ENCODE results near the gene CCNDBP1. TPM values are rescaled to one million over a fixed set of nuclear protein-coding genes. Genes with fewer than 3 reads are reported as not detected.

Gene CCNDBP1
- total RNA-seq, 1 donor from 2014 or later, result 44.9 TPM

DNA sequence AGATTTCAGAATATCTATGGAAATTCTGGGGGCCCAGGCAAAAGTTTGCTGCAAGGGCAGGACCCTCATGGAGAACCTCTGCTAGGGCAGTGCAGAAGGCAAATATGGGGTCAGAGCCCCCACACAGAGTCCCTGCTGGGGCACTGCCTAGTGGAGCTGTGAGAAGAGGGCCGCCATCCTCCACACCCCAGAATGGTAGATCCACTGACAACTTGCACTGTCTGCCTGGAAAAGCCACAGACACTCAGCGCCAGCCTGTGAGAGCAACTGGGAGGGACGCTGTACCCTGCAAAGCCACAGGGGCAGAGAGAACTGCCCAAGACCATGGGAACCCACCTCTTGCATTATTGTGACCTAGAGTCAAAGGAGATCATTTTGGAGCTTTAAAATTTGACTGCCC, 13.8 kb downstream of the CCNDBP1 start:
- Histone ChIP-seq H3K27ac (no peak overlapping the region), H3K36me3 (peaks cover 28 to 33% of the 10 kb centered on the region in 2 donors), H3K4me1 (no peaks in the 10 kb centered on the region), H3K4me3 (no peak overlapping the region), H3K9me3 (no peaks in the 10 kb centered on the region), H3K27me3 (no peaks in the 10 kb centered on the region)
- DNase-seq (ENCODE audit: low spot score in 2 of 2), result no peak
- TF ChIP-seq, protein P1, sequence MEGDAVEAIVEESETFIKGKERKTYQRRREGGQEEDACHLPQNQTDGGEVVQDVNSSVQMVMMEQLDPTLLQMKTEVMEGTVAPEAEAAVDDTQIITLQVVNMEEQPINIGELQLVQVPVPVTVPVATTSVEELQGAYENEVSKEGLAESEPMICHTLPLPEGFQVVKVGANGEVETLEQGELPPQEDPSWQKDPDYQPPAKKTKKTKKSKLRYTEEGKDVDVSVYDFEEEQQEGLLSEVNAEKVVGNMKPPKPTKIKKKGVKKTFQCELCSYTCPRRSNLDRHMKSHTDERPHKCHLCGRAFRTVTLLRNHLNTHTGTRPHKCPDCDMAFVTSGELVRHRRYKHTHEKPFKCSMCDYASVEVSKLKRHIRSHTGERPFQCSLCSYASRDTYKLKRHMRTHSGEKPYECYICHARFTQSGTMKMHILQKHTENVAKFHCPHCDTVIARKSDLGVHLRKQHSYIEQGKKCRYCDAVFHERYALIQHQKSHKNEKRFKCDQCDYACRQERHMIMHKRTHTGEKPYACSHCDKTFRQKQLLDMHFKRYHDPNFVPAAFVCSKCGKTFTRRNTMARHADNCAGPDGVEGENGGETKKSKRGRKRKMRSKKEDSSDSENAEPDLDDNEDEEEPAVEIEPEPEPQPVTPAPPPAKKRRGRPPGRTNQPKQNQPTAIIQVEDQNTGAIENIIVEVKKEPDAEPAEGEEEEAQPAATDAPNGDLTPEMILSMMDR (IDR thresholded peaks at IDR 0.05), result no peak
- intact Hi-C loops (cut with DNase I), result no loop called here

DNA sequence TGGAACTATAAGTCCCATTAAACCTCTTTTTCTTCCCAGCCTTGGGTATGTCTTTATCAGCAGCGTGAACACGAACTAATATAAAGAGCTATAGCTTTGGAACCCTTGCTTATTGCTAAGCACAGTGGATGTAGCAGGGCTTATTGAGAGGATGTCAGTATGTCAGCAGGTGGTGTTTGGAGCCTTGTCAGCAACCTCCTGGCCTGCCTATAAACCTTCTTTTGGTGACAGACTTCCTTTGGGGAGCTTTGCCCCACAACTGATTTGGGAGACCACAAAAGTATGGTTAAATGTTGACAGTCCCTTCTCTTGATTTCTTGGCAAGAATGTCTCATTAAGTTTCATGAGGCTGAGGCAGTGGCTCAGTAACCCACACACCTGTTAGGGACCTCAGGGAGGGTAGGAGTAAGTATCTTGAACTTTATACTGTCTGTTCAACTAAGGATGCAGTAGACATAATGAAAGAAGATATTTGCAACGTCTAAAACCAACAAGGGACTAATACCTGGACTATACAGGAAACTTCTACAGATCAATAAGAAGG, 14.8 kb downstream of the CCNDBP1 start:
- H3K27ac ChIP-seq, result no peak overlapping the region
- H3K27me3 ChIP-seq, result no peaks in the 10 kb centered on the region
- H3K9me3 ChIP-seq, result no peaks in the 10 kb centered on the region
- peaks cover 21 to 25% of the 10 kb centered on the region in 2 donors for H3K36me3 ChIP-seq
- no peaks in the 10 kb centered on the region for H3K4me1 ChIP-seq
- intact Hi-C loops (cut with DNase I), result no loop called here
- H3K4me3 ChIP-seq, result no peak overlapping the region
- TF ChIP-seq, protein P1 (IDR thresholded peaks at IDR 0.05), result no peak
- DNase-seq (ENCODE audit: low spot score in 2 of 2), result no peak

DNA sequence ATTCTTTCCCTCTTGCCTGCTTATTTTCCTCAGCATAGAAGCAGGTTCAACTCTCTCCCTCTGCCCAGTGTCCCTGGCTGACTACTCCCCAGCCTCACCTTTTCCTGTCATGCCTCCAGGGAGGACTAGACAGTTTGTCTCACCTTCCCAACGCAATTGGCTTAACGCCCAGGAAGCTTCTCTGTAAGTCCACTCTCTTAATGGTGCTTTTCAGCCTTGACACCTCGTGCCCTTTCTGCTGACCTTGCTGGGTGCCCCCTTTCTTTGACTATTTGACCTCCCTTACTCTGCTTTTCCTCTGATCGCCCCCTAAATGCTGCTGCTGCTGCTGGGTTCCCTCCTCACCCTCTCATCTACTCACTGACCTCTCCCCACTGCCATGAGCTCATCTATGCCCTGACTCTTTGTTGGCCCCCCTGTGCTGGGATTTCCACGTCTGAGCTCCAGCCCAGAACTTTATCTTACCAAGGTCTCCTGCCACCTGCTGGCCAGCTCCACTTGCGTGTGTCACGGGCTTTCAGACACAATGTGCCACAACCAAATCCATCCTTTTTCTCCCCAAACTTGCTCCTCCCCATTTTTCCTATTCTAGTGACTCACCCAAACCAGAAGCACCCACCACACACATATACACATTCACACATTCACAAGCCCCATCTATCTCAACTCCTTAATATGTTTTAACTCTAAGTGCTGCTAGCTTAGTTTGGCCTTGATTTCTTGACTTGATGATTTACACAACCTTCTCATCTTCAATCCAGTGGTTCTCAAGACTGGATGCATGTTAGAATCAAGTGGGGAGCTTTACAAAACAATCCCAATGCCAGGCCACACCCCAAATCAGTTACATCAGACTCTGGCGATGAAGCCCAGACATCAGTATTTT, 19.1 kb downstream of the CCNDBP1 start:
- intact Hi-C loops (cut with DNase I), result no loop called here
- Histone ChIP-seq H3K36me3 (no peaks in the 10 kb centered on the region), H3K9me3 (no peaks in the 10 kb centered on the region), H3K27me3 (no peaks in the 10 kb centered on the region), H3K4me3 (no peak overlapping the region), H3K4me1 (no peaks in the 10 kb centered on the region), H3K27ac (no peak overlapping the region)
- DNase-seq (ENCODE audit: low spot score in 2 of 2), result no peak
- TF ChIP-seq, protein P1 (IDR thresholded peaks at IDR 0.05), result peak in 2 of 3 experiments; percentile 33 to 52

DNA sequence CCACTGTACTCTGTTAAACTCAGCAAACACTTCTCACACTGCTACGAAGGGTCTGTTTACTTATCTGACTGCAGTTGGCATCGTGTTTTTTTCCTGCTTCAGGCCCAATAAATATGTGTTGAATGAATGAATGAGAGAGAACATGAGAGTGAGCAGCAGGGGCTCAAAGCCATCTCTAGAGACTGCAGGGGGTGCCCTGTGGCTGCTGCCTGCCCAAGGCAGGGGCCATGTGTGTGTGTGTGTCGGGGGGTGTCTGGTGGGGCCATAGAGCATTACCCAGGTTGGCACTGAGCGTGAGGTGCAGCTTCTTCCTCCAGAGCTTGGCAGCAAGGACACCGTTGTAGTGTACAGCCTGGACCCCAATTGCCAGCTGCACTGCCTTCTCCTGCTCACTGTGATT, 20.9 kb downstream of the CCNDBP1 start:
- H3K27me3 ChIP-seq, result no peaks in the 10 kb centered on the region
- no peak overlapping the region for H3K4me3 ChIP-seq
- TF ChIP-seq, protein P1 (IDR thresholded peaks at IDR 0.05), result no peak
- H3K9me3 ChIP-seq, result no peaks in the 10 kb centered on the region
- no peak overlapping the region for H3K27ac ChIP-seq
- no peaks in the 10 kb centered on the region for H3K36me3 ChIP-seq
- intact Hi-C loops (cut with DNase I), result no loop called here
- no peak for DNase-seq (ENCODE audit: low spot score in 2 of 2)
- H3K4me1 ChIP-seq, result no peaks in the 10 kb centered on the region

DNA sequence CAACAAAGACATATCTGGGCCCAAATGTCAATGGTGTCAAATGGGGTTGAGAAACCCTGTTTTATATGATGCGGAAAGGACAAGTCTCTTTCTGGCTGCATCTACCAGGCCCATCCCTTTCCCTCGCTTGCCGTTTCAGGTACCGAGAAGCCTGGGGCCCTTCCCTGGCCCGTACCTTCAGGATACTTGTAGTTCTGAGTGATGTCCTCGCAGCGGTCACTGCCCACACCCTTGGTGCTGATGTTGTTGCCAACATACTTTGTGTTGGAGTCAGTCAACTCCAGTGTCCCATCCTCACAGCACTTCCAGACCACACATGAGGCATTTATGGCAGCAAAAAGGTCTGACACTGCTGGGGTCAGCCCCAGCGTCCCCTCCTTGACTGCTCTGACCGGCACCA, 21.8 kb downstream of the CCNDBP1 start:
- Histone ChIP-seq H3K36me3 (no peaks in the 10 kb centered on the region), H3K4me1 (no peaks in the 10 kb centered on the region), H3K27ac (no peak overlapping the region), H3K27me3 (no peaks in the 10 kb centered on the region), H3K4me3 (no peak overlapping the region), H3K9me3 (no peaks in the 10 kb centered on the region)
- intact Hi-C loops (cut with DNase I), result no loop called here
- TF ChIP-seq, protein P1 (IDR thresholded peaks at IDR 0.05), result no peak
- no peak for DNase-seq (ENCODE audit: low spot score in 2 of 2)

All from ascending aorta (tissue), 2 donors.